H9 (cell line): ENCODE measurements around the gene NRXN2. TPM values are rescaled to one million over a fixed set of nuclear protein-coding genes. Genes with fewer than 3 reads are reported as not detected.

Experiments
- DNase-seq: peaks from one replicate; pipeline ENCODE4 v3.0.0-alpha.2; 2017
- H2AFZ ChIP-seq: one replicate; pipeline ENCODE4 v1.6.1; 2013; ENCODE audit warnings: mild to moderate bottlenecking, low read length, control low read depth, moderate library complexity
- H2AK5ac ChIP-seq: 2 replicates; pipeline ENCODE4 v1.6.1; 2013; ENCODE audit warnings: low read length, control low read depth, mixed read lengths; ENCODE audit not compliant: insufficient read length
- H2BK120ac ChIP-seq: one replicate; pipeline ENCODE4 v1.6.1; 2013; ENCODE audit warnings: low read depth, mild to moderate bottlenecking, low read length, control low read depth, inconsistent platforms; ENCODE audit not compliant: poor library complexity, severe bottlenecking
- H2BK12ac ChIP-seq: 2 replicates; pipeline ENCODE4 v1.6.1; 2013; ENCODE audit warnings: low read length, control low read depth, mixed read lengths, low read depth; ENCODE audit not compliant: insufficient read length
- H2BK15ac ChIP-seq: 2 replicates; pipeline ENCODE4 v1.6.1; 2013; ENCODE audit warnings: low read depth, low read length, control low read depth
- H2BK20ac ChIP-seq: one replicate; pipeline ENCODE4 v1.6.1; 2013; ENCODE audit warnings: low read depth, mild to moderate bottlenecking, low read length, control low read depth, inconsistent platforms; ENCODE audit not compliant: poor library complexity, severe bottlenecking
- H2BK5ac ChIP-seq: 2 replicates; pipeline ENCODE4 v1.6.1; 2013; ENCODE audit warnings: low read length, control low read depth, mixed read lengths; ENCODE audit not compliant: insufficient read length
- H3K14ac ChIP-seq: 2 replicates; pipeline ENCODE4 v1.6.1; 2013; ENCODE audit warnings: low read length, control low read depth; ENCODE audit not compliant: insufficient read depth
- H3K18ac ChIP-seq: 2 replicates; pipeline ENCODE4 v1.6.1; 2013; ENCODE audit warnings: low read depth, mild to moderate bottlenecking, mixed read lengths, low read length, control low read depth; ENCODE audit not compliant: insufficient read length
- H3K23ac ChIP-seq: 2 replicates; pipeline ENCODE4 v1.6.1; 2013; ENCODE audit warnings: low read length, control low read depth, mixed read lengths, low read depth; ENCODE audit not compliant: insufficient read length
- H3K23me2 ChIP-seq: 2 replicates; pipeline ENCODE4 v1.6.1; 2013; ENCODE audit warnings: low read depth, mild to moderate bottlenecking, mixed read lengths, low read length, control low read depth; ENCODE audit not compliant: insufficient read length, poor library complexity, severe bottlenecking
- H3K27ac ChIP-seq: 2 replicates; pipeline ENCODE4 v1.5.1; 2013; ENCODE audit warnings: low read length, control low read depth, mixed read lengths, low read depth; ENCODE audit not compliant: insufficient read length
- H3K27me3 ChIP-seq: 2 replicates; pipeline ENCODE4 v1.6.1; 2013; ENCODE audit warnings: low read length, control low read depth, inconsistent platforms; ENCODE audit not compliant: insufficient read depth
- H3K4ac ChIP-seq: 2 replicates; pipeline ENCODE4 v1.6.1; 2013; ENCODE audit warnings: low read depth, mild to moderate bottlenecking, control low read depth, inconsistent platforms, low read length, moderate library complexity
- H3K4me1 ChIP-seq: 2 replicates; pipeline ENCODE4 v1.6.1; 2013; ENCODE audit warnings: low read length, control low read depth, inconsistent platforms; ENCODE audit not compliant: insufficient read depth
- H3K4me2 ChIP-seq: 2 replicates; pipeline ENCODE4 v1.6.1; 2013; ENCODE audit warnings: low read length, control low read depth, mixed read lengths; ENCODE audit not compliant: insufficient read length, insufficient read depth
- H3K56ac ChIP-seq: 2 replicates; pipeline ENCODE4 v1.6.1; 2013; ENCODE audit warnings: low read depth, mild to moderate bottlenecking, mixed read lengths, low read length, control low read depth; ENCODE audit not compliant: insufficient read length
- H3K79me1 ChIP-seq: 2 replicates; pipeline ENCODE4 v1.6.1; 2013; ENCODE audit warnings: low read depth, mild to moderate bottlenecking, moderate library complexity, low read length, control low read depth, inconsistent platforms; ENCODE audit not compliant: insufficient read depth, poor library complexity, severe bottlenecking
- H3K79me2 ChIP-seq: 2 replicates; pipeline ENCODE4 v1.6.1; 2013; ENCODE audit warnings: low read length, control low read depth, inconsistent platforms; ENCODE audit not compliant: insufficient read depth
- H3K9ac ChIP-seq: 2 replicates; pipeline ENCODE4 v1.6.1; 2013; ENCODE audit warnings: low read length, control low read depth, mixed read lengths; ENCODE audit not compliant: insufficient read length; ENCODE audit errors: extremely low read depth
- H3K9me3 ChIP-seq: one replicate; pipeline ENCODE4 v1.6.1; 2013; ENCODE audit warnings: low read depth, low read length, inconsistent platforms; ENCODE audit not compliant: control insufficient read depth
- H3T11ph ChIP-seq: one replicate; pipeline ENCODE4 v1.6.1; 2013; ENCODE audit warnings: mild to moderate bottlenecking, low read length, control low read depth, inconsistent platforms
- H4K20me1 ChIP-seq: one replicate; pipeline ENCODE4 v1.6.1; 2013; ENCODE audit not compliant: control insufficient read depth, insufficient read length, insufficient read depth
- H4K5ac ChIP-seq: 2 replicates; pipeline ENCODE4 v1.6.1; 2013; ENCODE audit warnings: low read depth, mild to moderate bottlenecking, mixed read lengths, low read length, control low read depth; ENCODE audit not compliant: insufficient read length
- H4K8ac ChIP-seq: replicated peaks from 2 replicates; pipeline ENCODE4 v1.6.1; 2013; ENCODE audit warnings: low read length, control low read depth, mixed read lengths, low read depth; ENCODE audit not compliant: insufficient read length
- H4K91ac ChIP-seq: 2 replicates; pipeline ENCODE4 v1.6.1; 2013; ENCODE audit warnings: low read depth, mild to moderate bottlenecking, moderate library complexity, mixed read lengths, low read length, control low read depth; ENCODE audit not compliant: insufficient read length
- H3K27ac Mint-ChIP-seq, 3 experiments: 2 replicates in 2 of 3; 3 replicates in 1 of 3; pipeline ENCODE4 v1.8.0; 2020 to 2021; ENCODE audit warnings: mixed read lengths in 3 of 3, mild to moderate bottlenecking in 1 of 3, moderate library complexity in 1 of 3
- H3K27me3 Mint-ChIP-seq: 2 replicates; pipeline ENCODE4 v1.8.0; 2021; ENCODE audit warnings: low read depth, mild to moderate bottlenecking, moderate library complexity, mixed read lengths
- H3K36me3 Mint-ChIP-seq, 3 experiments: 2 replicates in 2 of 3; 3 replicates in 1 of 3; pipeline ENCODE4 v1.8.0; 2020 to 2021; ENCODE audit warnings: low read depth in 3 of 3, mixed read lengths in 3 of 3; ENCODE audit not compliant: insufficient read depth in 1 of 3
- H3K4me1 Mint-ChIP-seq, 2 experiments: 2 replicates each; pipeline ENCODE4 v1.8.0; 2020; ENCODE audit warnings: mixed read lengths in 2 of 2
- H3K4me3 Mint-ChIP-seq, 2 experiments: 2 replicates in 1 of 2; 3 replicates in 1 of 2; pipeline ENCODE4 v1.8.0; 2020 to 2021; ENCODE audit warnings: mild to moderate bottlenecking in 2 of 2, mixed read lengths in 2 of 2, moderate library complexity in 1 of 2
- H3K9me3 Mint-ChIP-seq, 2 experiments: 2 replicates in 1 of 2; 3 replicates in 1 of 2; pipeline ENCODE4 v1.8.0; 2020; ENCODE audit warnings: mild to moderate bottlenecking in 2 of 2, mixed read lengths in 2 of 2, moderate library complexity in 1 of 2
- WGBS: extraction: QIAGEN DNeasy Blood & Tissue Kit; methylation state at CpG from one replicate; pipeline ENCODE4 v1.1.7; 2013; ENCODE audit warnings: missing lambda C conversion rate, low lambda C conversion rate, mixed read lengths; ENCODE audit not compliant: insufficient read length; ENCODE audit errors: extremely low coverage; 5-methylcytosine and 5-hydroxymethylcytosine counted together
- total RNA-seq: library from RNA; stranded (reverse); gene quantifications from 2 replicates; pipeline ENCODE4 v1.2.1, GENCODE V29; 2021
- TF ChIP-seq, protein P1 (sequence below): fragments of 200-600 bp; sonication (generic); conservative IDR thresholded peaks from 3 replicates; pipeline ENCODE4 v1.8.0; 2021; ENCODE audit warnings: antibody characterized with exemption, mild to moderate bottlenecking

Gene NRXN2
- total RNA-seq, 1 experiment from 2014 or later, result 3.9 TPM

DNA sequence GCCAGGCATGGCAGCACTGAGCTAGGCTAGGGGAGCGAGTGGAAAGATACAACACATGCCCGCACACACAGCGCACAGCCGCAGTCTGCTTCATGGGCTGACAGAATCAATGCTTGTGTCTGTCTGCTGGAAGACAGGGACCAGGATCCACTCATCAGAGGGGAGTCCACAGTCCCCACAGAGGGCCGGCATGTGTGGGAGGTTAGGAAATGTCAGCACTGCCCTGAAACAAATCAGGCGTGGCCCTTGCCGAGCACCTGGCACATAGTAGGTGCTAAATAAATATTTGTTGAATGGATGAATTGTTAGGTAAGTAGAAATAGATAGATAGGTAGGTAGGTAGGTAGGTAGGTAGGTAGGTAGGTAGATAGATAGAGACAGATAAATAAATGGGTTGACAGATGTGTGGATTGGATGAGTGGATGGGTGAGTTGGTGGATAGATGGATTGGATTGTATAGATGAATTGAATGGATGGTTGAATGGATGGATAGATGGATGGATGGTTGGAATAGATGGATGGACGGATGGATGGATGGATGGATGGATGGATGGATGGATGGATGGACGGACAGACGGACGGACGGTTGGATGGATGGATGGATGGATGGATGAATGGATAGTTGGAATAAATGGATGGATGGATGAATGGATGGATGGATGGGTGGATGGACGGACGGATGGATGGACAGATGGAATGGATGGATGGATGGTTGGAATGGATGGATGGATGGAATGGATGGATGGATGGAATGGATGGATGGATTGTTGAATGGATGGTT lies 128.6 kb downstream of the NRXN2 start:
- Histone ChIP-seq H3K27ac (no peak overlapping the region), H3K79me1 (no peaks in the 10 kb centered on the region), H2BK5ac (no peak overlapping the region), H2BK12ac (no peak overlapping the region), H3K9me3 (no peaks in the 10 kb centered on the region), H3K23me2 (no peaks in the 10 kb centered on the region), H3K4me1 (no peaks in the 10 kb centered on the region), H4K8ac (no peak overlapping the region), H2BK120ac (no peak overlapping the region), H3K27me3 (no peaks in the 10 kb centered on the region), H4K20me1 (no peaks in the 10 kb centered on the region), H2AK5ac (no peak overlapping the region), H2BK15ac (no peak overlapping the region), H4K5ac (no peak overlapping the region), H4K91ac (no peak overlapping the region), H3K4me2 (no peak overlapping the region), H3K14ac (no peak overlapping the region; the same call in 1 of the 2 replicates), H3K18ac (no peak overlapping the region), H3K23ac (no peak overlapping the region), H3K56ac (no peak overlapping the region), H3T11ph (no peak overlapping the region), H3K4ac (no peak overlapping the region), H3K9ac (no peak overlapping the region), H2BK20ac (no peak overlapping the region), H2AFZ (no peak overlapping the region), H3K79me2 (no peaks in the 10 kb centered on the region)
- Mint-ChIP-seq H3K27ac (no peak overlapping the region), H3K4me3 (no peak overlapping the region), H3K36me3 (no peaks in the 10 kb centered on the region; a peak in 2 of 7 replicates), H3K27me3 (peaks cover 20% of the 10 kb centered on the region), H3K4me1 (no peaks in the 10 kb centered on the region), H3K9me3 (peaks cover 0 to 4% of the 10 kb centered on the region in 2 experiments; a peak in 3 of 5 replicates)
- whole genome bisulfite sequencing, result 100% methylated on average over 7 of the region's 14 CpGs
- TF ChIP-seq, protein P1, sequence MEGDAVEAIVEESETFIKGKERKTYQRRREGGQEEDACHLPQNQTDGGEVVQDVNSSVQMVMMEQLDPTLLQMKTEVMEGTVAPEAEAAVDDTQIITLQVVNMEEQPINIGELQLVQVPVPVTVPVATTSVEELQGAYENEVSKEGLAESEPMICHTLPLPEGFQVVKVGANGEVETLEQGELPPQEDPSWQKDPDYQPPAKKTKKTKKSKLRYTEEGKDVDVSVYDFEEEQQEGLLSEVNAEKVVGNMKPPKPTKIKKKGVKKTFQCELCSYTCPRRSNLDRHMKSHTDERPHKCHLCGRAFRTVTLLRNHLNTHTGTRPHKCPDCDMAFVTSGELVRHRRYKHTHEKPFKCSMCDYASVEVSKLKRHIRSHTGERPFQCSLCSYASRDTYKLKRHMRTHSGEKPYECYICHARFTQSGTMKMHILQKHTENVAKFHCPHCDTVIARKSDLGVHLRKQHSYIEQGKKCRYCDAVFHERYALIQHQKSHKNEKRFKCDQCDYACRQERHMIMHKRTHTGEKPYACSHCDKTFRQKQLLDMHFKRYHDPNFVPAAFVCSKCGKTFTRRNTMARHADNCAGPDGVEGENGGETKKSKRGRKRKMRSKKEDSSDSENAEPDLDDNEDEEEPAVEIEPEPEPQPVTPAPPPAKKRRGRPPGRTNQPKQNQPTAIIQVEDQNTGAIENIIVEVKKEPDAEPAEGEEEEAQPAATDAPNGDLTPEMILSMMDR, result no peak
- no peak for DNase-seq
